Medulla oblongata (tissue), 1 donor: ENCODE data around the gene MSANTD1.

Experiments
- DNase-seq: peaks from one replicate; pipeline ENCODE4 v3.0.0-alpha.2; 2015; ENCODE audit errors: extremely low spot score

Gene MSANTD1

DNA sequence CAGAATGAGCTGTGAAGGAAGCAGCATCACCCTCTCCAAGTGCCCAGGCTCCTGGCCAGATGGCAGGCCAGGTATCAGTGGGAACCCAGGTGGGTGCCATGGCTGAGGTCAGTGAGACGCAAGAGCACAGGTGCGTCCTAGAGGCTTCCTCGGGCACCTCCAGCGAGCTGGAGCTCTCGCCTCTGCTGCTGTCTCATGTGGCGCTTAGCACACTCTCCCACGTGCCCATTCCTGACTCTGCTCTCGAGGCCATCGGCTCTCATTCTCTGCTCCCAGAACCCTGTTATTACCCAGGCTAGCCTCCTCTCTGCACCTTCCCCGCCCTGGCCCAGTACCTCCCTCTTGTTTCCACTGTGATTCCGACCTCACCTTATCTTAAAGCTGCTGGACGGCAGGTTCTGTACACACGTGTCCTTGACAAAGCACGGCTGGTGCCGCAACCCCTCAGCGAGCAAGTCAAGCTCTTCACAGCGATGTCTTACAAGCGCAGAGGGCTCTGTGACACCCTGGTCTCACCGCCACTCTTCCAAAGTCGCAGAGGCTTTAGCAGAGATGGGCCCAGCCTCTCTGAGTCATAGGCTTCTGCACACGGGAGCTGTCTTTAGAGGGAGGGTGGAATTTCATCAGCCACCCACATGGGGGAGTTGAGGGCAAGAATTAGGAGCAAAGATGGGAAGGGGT is 15.4 kb upstream of the MSANTD1 start:
- no peak for DNase-seq

DNA sequence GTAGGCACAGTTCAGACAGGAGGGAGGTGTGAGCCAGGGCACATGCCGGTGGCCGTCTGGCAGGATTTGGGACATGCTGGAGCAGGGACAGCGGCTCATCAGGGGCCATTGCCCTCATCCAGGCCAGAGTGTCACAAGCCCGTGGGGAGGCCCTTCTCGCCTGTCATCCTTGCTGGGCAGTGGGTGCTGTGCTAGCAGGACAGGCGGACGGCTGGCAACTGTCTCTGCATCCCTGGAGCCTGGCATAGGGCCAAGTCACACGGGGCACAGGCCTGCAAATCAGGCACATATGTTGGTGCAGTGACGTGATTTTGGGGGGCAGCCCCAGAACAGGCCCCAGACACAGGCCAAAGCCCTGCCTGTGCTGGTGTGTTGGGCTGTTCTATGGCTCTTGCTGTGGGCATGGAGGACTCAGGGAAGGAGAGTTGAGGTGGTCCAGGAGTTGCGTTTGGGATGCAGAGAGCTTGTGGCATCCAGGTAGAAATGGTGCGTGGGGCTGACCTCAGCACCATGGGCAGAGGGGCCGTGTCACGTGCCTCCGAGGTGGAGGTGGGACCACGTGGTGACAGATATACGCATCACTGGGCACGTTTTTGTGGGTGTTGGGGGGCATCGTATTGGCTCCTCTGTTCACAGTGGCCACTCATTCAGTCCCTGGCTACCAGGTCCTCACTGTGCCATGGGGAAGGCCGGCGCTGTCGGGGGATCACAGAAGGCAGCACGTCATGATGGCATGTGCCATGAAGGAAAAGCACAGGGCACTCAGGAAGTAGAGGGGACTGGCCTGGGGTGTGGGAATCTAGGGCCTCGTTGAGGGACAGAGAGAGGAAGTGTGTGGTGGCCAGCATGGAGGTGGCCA is 14.6 kb upstream of the MSANTD1 start:
- no peak for DNase-seq

DNA sequence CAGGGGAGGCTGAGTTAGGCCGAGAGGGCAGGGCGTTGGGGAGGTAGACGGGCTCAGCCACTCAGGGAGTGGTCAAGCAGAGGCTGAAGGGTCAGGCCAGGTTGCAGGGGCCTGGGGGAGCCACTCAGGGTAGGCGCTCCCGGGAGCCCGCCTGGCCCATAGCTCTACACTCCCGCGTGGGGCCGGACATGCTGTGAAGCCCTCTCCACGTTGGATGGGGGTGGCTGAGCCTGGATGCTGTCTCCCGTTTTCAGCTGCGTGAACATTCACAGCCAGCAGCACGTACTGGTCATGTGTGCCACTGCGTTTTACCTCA is 14.0 kb upstream of the MSANTD1 start:
- no peak for DNase-seq

GRCh38 chr4:3235581-3235980 is 13.4 kb upstream of the MSANTD1 start:
- no peak for DNase-seq

GRCh38 chr4:3236326-3236878 is 12.6 kb upstream of the MSANTD1 start:
- DNase-seq = no peak

DNA sequence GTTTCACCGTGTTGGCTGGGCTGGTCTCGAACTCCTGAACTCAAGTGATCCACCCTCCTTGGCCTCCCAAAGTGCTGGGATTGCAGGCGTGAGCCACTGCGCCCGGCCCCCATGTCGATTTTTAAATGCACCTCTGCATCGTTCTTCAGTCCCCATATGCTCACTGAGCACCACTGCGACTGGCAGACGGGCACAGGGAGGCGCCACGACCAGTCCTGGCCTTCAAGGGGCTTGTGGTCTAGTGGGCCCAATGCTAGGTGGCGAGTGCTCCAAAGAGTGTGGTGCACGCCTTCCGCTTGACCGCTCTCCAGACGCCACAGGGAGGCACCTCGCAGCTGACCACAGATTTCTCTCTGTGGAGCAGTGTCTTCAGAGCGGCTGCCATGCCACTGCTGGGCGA is 11.7 kb upstream of the MSANTD1 start:
- no peak for DNase-seq

DNA sequence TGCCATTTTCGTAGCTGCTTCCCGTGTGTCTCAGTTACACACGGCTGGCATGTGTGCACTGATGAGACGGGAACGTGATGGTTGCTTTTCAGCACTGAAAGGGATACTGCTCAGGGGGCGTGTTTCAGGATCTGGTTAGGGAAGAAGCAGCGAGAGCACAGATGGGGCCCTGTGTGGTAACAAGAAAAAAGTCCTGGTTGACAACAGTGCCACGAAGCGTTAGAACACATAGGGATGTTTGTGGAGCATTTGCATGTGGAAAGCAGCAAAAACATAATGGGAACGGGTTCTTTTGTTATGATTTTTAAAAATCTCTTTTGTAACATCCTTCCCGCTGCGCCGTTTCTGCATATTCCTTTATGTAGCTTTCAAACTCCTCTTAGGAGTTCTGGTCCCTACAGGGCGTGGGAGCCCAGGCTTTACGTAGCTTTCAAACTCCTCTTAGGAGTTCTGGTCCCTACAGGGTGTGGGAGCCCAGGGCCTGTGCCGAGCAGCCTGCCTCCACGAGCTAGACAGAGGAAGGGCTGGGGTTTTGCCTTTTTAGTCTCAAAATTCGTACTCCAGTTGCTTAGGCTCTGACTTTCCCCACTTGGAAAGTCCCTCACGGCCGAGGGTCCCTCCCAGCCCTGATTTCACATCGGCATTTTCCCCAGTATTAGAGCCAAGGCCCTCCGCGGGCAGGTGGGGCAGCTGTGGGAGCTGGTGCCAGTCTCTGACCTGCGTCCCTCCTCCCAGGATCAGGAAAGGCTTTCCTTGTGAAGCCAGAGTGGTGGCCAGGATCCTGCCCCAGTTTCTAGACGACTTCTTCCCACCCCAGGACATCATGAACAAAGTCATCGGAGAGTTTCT is 11.0 kb upstream of the MSANTD1 start:
- no peak for DNase-seq

- DNase-seq = no peak
Observed at GRCh38 chr4:3238721-3239120, 10.2 kb upstream of the MSANTD1 start.

DNA sequence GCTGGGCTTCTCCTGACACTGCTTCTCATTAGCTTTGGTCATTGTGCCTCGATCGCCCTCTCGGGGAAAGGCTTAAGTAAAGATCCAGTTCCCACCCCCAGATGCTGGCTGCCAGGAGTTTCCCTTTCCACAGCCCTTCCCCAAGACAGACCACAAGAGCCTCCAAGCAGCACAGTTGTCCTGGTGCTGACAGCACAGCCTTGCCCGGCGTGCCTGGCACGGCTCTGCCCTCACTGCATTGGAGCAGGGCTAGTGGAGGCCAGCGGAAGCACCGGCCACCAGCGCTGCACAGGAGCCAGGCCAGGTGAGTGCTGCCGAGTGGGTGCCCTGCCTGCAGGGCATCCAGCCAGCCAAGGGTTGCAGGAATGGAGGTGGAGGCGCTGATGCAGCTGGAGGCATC is 9.7 kb upstream of the MSANTD1 start:
- no peak for DNase-seq

DNA sequence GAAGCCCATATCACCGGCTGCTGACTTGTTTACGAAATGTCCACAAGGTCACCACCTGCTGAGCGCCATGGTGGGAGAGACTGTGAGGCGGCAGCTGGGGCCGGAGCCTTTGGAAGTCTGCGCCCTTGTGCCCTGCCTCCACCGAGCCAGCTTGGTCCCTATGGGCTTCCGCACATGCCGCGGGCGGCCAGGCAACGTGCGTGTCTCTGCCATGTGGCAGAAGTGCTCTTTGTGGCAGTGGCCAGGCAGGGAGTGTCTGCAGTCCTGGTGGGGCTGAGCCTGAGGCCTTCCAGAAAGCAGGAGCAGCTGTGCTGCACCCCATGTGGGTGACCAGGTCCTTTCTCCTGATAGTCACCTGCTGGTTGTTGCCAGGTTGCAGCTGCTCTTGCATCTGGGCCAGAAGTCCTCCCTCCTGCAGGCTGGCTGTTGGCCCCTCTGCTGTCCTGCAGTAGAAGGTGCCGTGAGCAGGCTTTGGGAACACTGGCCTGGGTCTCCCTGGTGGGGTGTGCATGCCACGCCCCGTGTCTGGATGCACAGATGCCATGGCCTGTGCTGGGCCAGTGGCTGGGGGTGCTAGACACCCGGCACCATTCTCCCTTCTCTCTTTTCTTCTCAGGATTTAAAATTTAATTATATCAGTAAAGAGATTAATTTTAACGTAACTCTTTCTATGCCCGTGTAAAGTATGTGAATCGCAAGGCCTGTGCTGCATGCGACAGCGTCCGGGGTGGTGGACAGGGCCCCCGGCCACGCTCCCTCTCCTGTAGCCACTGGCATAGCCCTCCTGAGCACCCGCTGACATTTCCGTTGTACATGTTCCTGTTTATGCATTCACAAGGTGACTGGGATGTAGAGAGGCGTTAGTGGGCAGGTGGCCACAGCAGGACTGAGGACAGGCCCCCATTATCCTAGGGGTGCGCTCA is 8.7 kb upstream of the MSANTD1 start:
- DNase-seq = no peak

GRCh38 chr4:3240936-3241522 is 7.9 kb upstream of the MSANTD1 start:
- no peak for DNase-seq

DNA sequence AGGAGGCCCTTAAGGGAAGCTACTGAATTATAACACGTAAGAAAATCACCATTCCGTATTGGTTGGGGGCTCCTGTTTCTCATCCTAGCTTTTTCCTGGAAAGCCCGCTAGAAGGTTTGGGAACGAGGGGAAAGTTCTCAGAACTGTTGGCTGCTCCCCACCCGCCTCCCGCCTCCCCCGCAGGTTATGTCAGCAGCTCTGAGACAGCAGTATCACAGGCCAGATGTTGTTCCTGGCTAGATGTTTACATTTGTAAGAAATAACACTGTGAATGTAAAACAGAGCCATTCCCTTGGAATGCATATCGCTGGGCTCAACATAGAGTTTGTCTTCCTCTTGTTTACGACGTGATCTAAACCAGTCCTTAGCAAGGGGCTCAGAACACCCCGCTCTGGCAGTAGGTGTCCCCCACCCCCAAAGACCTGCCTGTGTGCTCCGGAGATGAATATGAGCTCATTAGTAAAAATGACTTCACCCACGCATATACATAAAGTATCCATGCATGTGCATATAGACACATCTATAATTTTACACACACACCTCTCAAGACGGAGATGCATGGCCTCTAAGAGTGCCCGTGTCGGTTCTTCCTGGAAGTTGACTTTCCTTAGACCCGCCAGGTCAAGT is 6.9 kb upstream of the MSANTD1 start:
- DNase-seq = no peak

DNA sequence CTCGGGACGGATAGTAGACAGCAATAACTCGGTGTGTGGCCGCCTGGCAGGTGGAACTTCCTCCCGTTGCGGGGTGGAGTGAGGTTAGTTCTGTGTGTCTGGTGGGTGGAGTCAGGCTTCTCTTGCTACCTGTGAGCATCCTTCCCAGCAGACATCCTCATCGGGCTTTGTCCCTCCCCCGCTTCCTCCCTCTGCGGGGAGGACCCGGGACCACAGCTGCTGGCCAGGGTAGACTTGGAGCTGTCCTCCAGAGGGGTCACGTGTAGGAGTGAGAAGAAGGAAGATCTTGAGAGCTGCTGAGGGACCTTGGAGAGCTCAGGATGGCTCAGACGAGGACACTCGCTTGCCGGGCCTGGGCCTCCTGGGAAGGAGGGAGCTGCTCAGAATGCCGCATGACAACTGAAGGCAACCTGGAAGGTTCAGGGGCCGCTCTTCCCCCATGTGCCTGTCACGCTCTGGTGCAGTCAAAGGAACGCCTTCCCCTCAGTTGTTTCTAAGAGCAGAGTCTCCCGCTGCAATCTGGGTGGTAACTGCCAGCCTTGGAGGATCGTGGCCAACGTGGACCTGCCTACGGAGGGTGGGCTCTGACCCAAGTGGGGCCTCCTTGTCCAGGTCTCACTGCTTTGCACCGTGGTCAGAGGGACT is 5.7 kb upstream of the MSANTD1 start:
- no peak for DNase-seq

DNA sequence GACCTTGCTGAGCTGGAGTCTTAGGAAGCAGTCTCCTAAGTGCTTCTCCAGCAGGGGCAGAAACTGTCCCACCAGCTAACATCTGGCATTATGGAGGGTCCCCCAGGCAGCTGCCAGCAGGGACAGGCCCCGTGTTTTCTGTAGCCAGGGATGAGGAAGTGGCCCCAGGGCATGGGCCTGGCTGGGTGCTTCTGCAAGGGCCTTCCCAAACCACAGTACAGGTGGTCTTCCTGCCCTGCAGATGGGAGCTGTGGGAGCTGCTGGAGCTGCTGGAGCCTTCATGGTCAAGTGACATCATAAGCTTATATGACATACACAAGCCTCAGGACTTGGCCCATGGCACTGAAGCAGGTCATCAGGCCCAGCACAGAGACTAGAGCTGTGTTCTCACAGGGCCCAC is 5.0 kb upstream of the MSANTD1 start:
- no peak for DNase-seq

DNA sequence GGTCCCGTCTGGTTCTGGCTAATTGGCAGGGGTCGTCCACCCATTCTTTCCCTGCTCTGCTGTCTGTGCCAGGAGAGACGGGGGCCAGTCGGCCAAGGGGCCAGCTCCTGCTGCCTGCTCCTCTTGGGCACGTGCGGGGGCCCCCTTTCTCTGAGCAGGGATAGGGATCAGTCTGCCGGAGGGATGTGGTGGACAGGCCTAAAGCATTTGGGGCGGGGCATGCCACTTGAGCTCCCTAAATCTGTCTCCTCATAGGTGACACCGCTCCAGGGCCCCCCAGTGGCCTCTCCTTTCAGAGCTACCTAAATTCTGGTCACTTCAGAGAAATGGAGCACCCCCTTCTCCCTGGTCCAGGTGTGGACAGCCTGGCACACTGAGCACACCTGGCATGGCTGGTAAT is 4.2 kb upstream of the MSANTD1 start:
- no peak for DNase-seq

GRCh38 chr4:3245676-3246075 is 3.3 kb upstream of the MSANTD1 start:
- no peak for DNase-seq

DNA sequence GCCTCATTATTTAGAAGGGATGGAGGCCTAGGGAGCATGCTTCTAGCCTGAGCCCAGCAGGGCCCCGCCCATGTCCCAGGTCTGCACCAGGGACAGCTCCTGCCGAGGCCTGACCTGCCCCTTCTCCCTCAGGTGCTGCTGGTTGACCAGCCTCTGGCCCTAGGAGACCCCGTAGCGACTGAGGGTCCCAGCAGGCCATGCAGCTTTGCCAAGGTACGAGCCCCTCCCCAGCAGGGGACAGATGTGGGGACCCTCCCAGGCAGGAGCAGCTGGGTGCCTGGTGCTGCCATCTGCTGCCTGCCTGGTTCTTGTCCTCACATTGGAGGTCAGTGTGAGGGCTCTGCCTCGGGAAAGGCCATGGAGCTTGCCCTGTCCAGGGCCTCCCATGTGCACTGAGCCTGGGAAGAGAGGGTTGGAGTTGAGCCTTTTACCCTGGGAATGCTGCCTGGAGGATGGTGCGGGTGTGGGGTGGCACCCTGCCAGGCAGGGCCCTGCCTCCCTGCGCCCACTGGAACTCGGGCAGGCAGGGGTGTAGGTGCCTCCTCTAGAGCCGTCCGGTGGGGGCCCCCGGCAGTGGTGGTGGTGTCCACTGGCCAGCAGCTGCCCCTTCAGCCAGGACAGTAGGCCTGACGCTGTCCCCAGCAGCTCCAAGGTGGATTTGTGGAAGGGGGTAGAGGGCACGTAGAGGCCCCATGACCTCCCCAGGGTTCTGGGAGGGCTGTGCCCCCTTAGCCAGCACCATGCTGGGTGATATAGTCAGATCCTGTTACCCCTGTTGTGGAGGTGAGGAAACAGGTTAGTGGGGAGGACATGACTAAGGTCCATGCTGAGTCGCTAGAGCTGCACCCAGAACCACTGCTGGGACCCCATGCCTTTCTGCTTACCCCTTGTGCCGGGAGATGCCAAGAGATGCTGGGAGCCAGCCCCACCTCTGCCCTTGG is 2.2 kb upstream of the MSANTD1 start:
- no peak for DNase-seq

- no peak for DNase-seq
Observed at GRCh38 chr4:3247399-3248177, 1.4 kb upstream of the MSANTD1 start.
